Epithelial cell of proximal tubule (primary cell): ENCODE measurements around the gene PRODH2. TPM values are rescaled to one million over a fixed set of nuclear protein-coding genes. Genes with fewer than 3 reads are reported as not detected.

Experiments
- DNase-seq: peaks from one replicate; pipeline ENCODE4 v3.0.0-alpha.2; 2011; ENCODE audit warnings: low read depth
- H3K4me3 ChIP-seq: 2 replicates; pipeline ENCODE4 v1.5.1; 2011; ENCODE audit warnings: low read depth, mild to moderate bottlenecking, low read length
- total RNA-seq: library from RNA; depleted of rRNA; stranded (reverse); fragments of >200 nt; gene quantifications from 2 replicates; pipeline ENCODE4 v1.2.3, GENCODE V29; 2015
- TF ChIP-seq, protein P1 (sequence below): conservative IDR thresholded peaks from 2 replicates; pipeline ENCODE4 v1.5.1; 2012; ENCODE audit warnings: low read depth, mild to moderate bottlenecking, low read length

The PRODH2 gene
- total RNA-seq, 1 donor from 2014 or later: not detected

GRCh38 chr19:35856546-35857149 is 44.0 kb upstream of the PRODH2 start, which contains the start of gene KIRREL2:
KIRREL2 (plus strand) TSS chr19:35856911; CDS start chr19:35857120, 209 bp downstream.
- H3K4me3 ChIP-seq: peak within 1 kb of the TSS; percentile 48
- DNase-seq: no peak
- TF ChIP-seq, protein P1, sequence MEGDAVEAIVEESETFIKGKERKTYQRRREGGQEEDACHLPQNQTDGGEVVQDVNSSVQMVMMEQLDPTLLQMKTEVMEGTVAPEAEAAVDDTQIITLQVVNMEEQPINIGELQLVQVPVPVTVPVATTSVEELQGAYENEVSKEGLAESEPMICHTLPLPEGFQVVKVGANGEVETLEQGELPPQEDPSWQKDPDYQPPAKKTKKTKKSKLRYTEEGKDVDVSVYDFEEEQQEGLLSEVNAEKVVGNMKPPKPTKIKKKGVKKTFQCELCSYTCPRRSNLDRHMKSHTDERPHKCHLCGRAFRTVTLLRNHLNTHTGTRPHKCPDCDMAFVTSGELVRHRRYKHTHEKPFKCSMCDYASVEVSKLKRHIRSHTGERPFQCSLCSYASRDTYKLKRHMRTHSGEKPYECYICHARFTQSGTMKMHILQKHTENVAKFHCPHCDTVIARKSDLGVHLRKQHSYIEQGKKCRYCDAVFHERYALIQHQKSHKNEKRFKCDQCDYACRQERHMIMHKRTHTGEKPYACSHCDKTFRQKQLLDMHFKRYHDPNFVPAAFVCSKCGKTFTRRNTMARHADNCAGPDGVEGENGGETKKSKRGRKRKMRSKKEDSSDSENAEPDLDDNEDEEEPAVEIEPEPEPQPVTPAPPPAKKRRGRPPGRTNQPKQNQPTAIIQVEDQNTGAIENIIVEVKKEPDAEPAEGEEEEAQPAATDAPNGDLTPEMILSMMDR: no peak

DNA sequence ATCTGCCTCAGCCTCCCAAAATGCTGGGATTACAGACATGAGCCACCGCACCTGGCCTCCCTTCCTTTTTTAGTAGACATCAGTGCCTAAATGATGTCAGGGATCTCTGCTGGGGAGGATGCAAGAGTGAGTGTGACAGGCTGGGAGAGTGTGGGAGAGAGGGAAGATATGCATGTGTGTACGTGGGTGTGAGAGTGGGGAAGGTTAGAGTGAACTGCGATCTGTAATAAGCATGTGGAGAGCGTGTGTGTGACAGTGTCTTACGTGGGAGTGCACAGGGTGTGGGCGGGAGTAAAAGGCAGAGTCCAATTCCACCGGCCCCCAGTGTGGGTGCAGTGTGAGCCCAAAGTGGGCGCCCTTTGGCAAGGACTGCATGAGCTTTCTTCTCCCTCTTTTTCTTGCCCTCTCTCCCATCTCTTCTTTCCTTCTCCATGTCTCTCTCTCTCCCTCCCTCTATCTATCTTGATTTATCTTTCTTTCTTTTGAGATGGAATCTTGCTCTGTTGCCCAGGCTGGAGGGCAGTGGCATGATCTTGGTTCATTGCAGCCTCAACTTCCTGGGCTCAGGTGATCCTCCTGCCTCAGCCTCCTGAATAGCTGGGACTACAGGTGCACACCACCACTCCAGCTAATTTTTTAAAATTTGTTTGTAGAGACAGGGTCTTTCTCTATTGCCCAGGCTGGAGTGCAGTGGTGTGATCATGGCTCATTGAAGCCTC is 40.6 kb upstream of the PRODH2 start:
- no peak for DNase-seq
- no peak overlapping the region for H3K4me3 ChIP-seq
- TF ChIP-seq, protein P1: no peak

DNA sequence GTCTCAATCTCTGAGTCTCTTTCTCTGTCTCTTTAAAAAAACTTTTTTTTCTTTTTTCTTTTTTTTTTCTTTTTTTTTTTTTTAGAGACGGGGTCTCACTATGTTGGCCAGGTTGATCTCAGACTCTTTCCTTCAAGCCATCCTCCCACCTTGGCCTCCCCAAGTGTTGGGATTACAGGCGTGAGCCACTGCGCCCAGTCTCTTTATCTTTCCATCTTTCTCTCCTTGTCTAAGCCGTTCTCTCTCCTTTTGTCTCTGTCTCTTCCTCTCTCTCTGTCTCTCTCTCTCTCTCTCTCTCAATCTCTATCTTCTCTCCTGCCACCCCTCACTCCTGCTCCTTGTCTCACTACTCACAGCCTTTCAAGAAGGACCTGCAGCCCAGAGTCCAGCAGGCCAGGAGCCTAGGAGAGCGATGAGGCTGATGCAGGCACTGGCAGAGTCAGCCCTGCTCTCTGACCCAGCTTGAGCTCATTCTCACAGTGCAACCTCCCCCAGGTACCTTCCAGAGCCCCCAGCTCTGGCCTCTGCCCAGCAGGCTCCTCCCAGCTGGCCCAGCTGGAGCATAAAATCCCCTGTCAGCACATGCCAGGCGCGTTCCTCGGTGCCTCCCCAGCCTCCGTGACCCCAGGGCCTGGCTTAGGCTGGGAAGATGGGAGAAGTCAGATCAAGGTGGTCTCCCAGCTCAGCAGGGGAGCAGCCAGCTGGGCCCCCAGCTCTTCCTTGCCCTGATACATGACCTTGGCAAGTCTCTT is 39.6 kb upstream of the PRODH2 start, which contains the start of gene NPHS1:
Gene NPHS1 (minus strand): TSS at position 476 of the 752 bp plus-strand sequence. CDS start 667 bp downstream, outside the sequence.
- TF ChIP-seq, protein P1: no peak
- DNase-seq: no peak
- no peak within 1 kb of the TSS for H3K4me3 ChIP-seq

DNA sequence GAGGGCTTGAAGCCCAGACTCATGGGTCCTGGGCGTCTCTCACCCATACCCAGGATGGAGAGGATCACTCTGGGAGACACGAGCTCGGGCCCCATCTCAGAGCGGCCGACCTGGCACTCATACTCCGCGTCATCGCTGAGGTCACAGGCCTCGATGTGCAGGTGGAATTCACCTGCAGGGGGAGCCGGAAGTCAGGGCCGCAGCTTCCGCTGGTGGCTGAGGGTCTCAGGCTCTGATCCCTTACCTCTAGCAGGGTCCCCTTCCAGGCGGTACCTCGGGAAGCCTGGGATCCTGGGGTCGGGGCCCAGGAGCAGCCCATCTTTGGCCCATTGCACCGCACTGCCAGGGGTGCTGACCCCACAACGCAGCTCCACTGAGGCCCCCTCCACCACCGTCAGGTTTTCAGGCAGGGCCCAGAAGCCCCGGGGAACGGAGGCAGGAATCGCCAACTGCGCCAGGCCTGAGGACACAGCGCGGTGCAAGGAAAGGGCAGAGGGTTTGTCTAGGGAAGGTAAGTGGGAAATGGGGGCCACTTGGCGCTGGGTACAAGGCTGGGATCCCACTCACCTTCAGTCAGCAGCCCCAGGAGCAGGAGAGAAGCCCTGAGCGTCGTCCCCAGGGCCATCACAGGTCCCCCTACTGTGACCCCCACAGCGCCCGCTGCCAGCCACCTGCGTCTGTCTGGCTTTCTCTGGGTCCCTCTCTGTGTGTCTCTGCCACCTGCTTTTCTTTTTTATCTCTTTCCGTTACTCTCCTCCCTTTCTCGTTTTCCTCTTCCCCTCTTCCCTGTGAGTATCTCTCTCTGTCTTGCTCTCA is 38.8 kb upstream of the PRODH2 start:
- TF ChIP-seq, protein P1: peak; percentile 22
- no peak for DNase-seq
- no peak overlapping the region for H3K4me3 ChIP-seq

GRCh38 chr19:35848919-35849505 is 36.4 kb upstream of the PRODH2 start:
- no peak for DNase-seq
- TF ChIP-seq, protein P1: no peak
- no peak overlapping the region for H3K4me3 ChIP-seq

DNA sequence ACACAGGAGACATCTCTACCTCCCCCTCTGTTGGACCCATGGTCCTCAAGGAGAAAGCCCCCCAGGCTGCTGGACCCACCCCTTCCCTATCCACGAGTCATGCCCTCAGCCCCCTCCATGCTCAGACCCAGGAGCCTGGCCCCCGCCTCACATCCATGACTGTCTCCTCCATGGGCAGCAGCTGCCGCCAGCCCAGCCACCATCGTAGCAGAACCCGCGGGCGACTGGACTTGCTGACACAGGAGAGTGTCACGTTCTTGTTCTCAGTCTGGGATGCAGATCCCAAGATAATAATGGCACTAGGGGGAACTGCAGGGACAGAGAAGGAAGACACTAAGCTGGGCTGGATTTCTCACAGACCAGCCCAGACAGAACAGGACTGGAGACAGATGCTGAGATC is 35.8 kb upstream of the PRODH2 start:
- DNase-seq: no peak
- TF ChIP-seq, protein P1: no peak
- H3K4me3 ChIP-seq: no peak overlapping the region
